Transverse colon (tissue), 4 donors: ENCODE data around the gene CYP1A2. TPM values are rescaled to one million over a fixed set of nuclear protein-coding genes. Genes with fewer than 3 reads are reported as not detected.

Source experiments
- DNase-seq: peaks from one replicate; pipeline ENCODE4 v3.0.0-alpha.2; 2019
- H3K27ac ChIP-seq, 4 donors: fragments of 200-600 bp; sonication (generic); 2 replicates each; pipeline ENCODE4 v1.5.1; 2016 to 2018; ENCODE audit warnings: inconsistent platforms in 4 of 4
- H3K27me3 ChIP-seq: fragments of 200-600 bp; sonication (generic); 2 replicates; pipeline ENCODE4 v1.5.1; 2017; ENCODE audit warnings: inconsistent platforms
- H3K36me3 ChIP-seq, 4 donors: fragments of 200-600 bp; sonication (generic); 2 replicates each; pipeline ENCODE4 v1.5.1; 2017 to 2019; ENCODE audit warnings: inconsistent platforms in 4 of 4
- H3K4me1 ChIP-seq, 4 donors: fragments of 200-600 bp; sonication (generic); 2 replicates each; pipeline ENCODE4 v1.5.1; 2017 to 2020; ENCODE audit warnings: inconsistent platforms in 4 of 4
- H3K4me3 ChIP-seq, 4 donors: fragments of 200-600 bp; sonication (generic); 1 replicate in 1 of 4; 2 replicates in 3 of 4; pipeline versions ENCODE4 v1.5.1 to v1.6.1; 2017 to 2019; ENCODE audit warnings: inconsistent platforms in 4 of 4
- H3K9me3 ChIP-seq, 2 donors: fragments of 200-600 bp; sonication (generic); 2 replicates each; pipeline ENCODE4 v1.5.1; 2017 to 2019; ENCODE audit warnings: inconsistent platforms in 2 of 2
- CTCF ChIP-seq, 5 experiments: fragments of 200-600 bp in 3 of 5; fragments of 450-650 bp in 2 of 5; sonication (generic) in 3 of 5; IDR thresholded peaks; 1 replicate in 2 of 5; 2 replicates in 3 of 5; pipeline ENCODE4 v1.5.1; 2016 to 2017; ENCODE audit warnings: antibody characterized with exemption in 5 of 5, inconsistent platforms in 3 of 5, mild to moderate bottlenecking in 2 of 5, moderate library complexity in 1 of 5
- EP300 ChIP-seq: sonication (generic); formaldehyde crosslinking; IDR thresholded peaks from one replicate; pipeline ENCODE4 v1.6.1; 2017; ENCODE audit warnings: antibody characterized with exemption, low read depth
- POLR2A ChIP-seq: fragments of 450-650 bp; IDR thresholded peaks from one replicate; pipeline ENCODE4 v1.6.1; 2016; ENCODE audit warnings: antibody characterized with exemption, mild to moderate bottlenecking, moderate library complexity
- POLR2AphosphoS5 ChIP-seq, 3 donors: sonication (generic); formaldehyde crosslinking; IDR thresholded peaks; one replicate each; pipeline ENCODE4 v1.6.1; 2016; ENCODE audit warnings: antibody characterized with exemption in 3 of 3
- WGBS, 2 donors: methylation state at CpG; one replicate each; pipeline ENCODE4 v1.1.5; 2018; ENCODE audit warnings: low coverage in 1 of 2; 5-methylcytosine and 5-hydroxymethylcytosine counted together
- in situ Hi-C, 4 donors: fragments of 200-750 bp; cut with MboI; loops; one replicate each; pipeline versions ENCODE4 v1.15.0 to v1.15.1; 2017; ENCODE audit warnings: low sequenced_read_pairs in 3 of 4, low pct_ligation_motif_present in 1 of 4, low pct_unique_long_range_greater_than_20kb in 1 of 4
- intact Hi-C: fragments of 100-400 bp; cut with DNase I; formaldehyde crosslinking; loops from one replicate; pipeline ENCODE4 v1.15.1; 2023; ENCODE audit warnings: low total_unique reads
- total RNA-seq, 4 donors: library from RNA; depleted of rRNA; stranded (reverse); fragments of >200 nt; gene quantifications; one replicate each; pipeline ENCODE4 v1.1.0, GENCODE V29; 2016

CYP1A2 gene
- total RNA-seq, 4 donors from 2014 or later = not detected

DNA sequence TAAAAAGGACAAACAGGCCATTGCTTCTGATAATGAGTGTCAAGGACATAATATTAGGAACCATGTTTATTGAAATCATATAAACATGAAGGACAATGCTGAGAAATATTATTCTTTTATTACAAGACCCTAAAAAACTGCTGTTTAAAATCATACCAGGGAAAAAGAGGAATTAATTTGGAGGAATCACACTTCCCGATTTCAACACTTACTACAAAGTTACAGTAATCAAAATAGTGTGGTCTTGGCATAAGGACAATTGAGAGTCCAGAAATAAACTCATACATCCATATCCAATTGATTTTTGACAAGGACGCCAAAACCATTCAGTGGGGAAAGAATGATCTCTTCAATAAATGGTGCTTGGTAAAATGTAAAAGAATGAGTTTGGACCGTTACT lies 36.3 kb upstream of the CYP1A2 start:
- Histone ChIP-seq H3K27ac (no peak overlapping the region), H3K4me1 (no peaks in the 10 kb centered on the region), H3K27me3 (no peaks in the 10 kb centered on the region), H3K36me3 (no peaks in the 10 kb centered on the region), H3K4me3 (no peak overlapping the region), H3K9me3 (no peaks in the 10 kb centered on the region)
- in situ Hi-C loops = no loop called here
- no peak for DNase-seq
- intact Hi-C loops = no loop called here
- 68 to 71% methylated on average over 3 of the region's 3 CpGs for WGBS, 2 donors
- TF ChIP-seq POLR2AphosphoS5 (IDR thresholded peaks at IDR 0.05) (no peak), POLR2A (no peak), CTCF (IDR thresholded peaks at IDR 0.05) (no peak), EP300 (no peak)

DNA sequence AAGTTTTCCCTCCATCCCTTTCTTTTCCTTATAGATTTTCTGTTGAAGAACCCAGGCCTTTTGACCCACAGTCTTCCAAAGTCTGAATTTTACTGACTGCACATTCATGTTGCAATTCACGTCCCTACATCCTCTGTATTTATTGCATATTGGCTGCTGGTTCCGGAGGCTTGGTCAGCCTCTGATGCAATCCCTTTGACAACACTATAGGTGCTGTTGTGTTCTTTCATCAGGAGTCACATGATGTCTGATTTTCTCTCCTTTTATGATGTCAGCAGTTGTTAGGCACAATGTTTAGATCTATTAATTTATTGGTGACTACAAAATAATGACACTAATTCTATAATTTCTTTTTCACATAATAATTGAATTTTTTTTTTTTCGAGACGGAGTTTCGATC lies 32.0 kb upstream of the CYP1A2 start:
- Histone ChIP-seq H3K4me1 (no peaks in the 10 kb centered on the region), H3K36me3 (no peaks in the 10 kb centered on the region), H3K9me3 (no peaks in the 10 kb centered on the region), H3K27ac (no peak overlapping the region), H3K27me3 (no peaks in the 10 kb centered on the region), H3K4me3 (no peak overlapping the region)
- in situ Hi-C loops (no loop called here), intact Hi-C loops (no loop called here)
- 73 to 79% methylated on average over 4 to 5 of the region's 5 CpGs for WGBS, 2 donors
- TF ChIP-seq CTCF (IDR thresholded peaks at IDR 0.05) (no peak), POLR2AphosphoS5 (IDR thresholded peaks at IDR 0.05) (no peak), POLR2A (no peak), EP300 (no peak)
- no peak for DNase-seq

GRCh38 chr15:74722591-74722990 lies 26.1 kb upstream of the CYP1A2 start:
- in situ Hi-C loops = no loop called here
- peaks cover 7 to 17% (median 14%) of the 10 kb centered on the region in 4 donors for H3K4me1 ChIP-seq
- no peak for DNase-seq
- no peaks in the 10 kb centered on the region for H3K9me3 ChIP-seq
- no peak overlapping the region for H3K4me3 ChIP-seq
- no peaks in the 10 kb centered on the region for H3K36me3 ChIP-seq
- TF ChIP-seq POLR2A (no peak), POLR2AphosphoS5 (IDR thresholded peaks at IDR 0.05) (no peak), CTCF (IDR thresholded peaks at IDR 0.05) (no peak), EP300 (no peak)
- WGBS, 2 donors = 86% methylated on average over 13 of the region's 13 CpGs; no CpG with 5 or more reads in 1 of the 2 donors
- H3K27ac ChIP-seq = no peak overlapping the region
- intact Hi-C loops = no loop called here
- peaks cover 33% of the 10 kb centered on the region for H3K27me3 ChIP-seq

GRCh38 chr15:74723187-74723586 lies 25.5 kb upstream of the CYP1A2 start:
- DNase-seq = no peak
- in situ Hi-C loops (no loop called here), intact Hi-C loops (no loop called here)
- 62% methylated on average over 1 of the region's 1 CpG; no CpG with 5 or more reads in 1 of the 2 donors for WGBS, 2 donors
- no peak overlapping the region for H3K4me3 ChIP-seq
- H3K9me3 ChIP-seq = no peaks in the 10 kb centered on the region
- H3K27me3 ChIP-seq = peaks cover 39% of the 10 kb centered on the region
- H3K4me1 ChIP-seq = peaks cover 7 to 17% (median 14%) of the 10 kb centered on the region in 4 donors
- no peaks in the 10 kb centered on the region for H3K36me3 ChIP-seq
- TF ChIP-seq POLR2A = no peak
- TF ChIP-seq CTCF (IDR thresholded peaks at IDR 0.05) = no peak
- no peak for TF ChIP-seq EP300
- no peak for TF ChIP-seq POLR2AphosphoS5 (IDR thresholded peaks at IDR 0.05)
- H3K27ac ChIP-seq = no peak overlapping the region
